DOHH2 (cell line): ENCODE data around the gene HOGA1.

Experiments
- H3F3A ChIP-seq: fragments of 200-600 bp; sonication (generic), shearing (Covaris generic); 2 replicates; pipeline ENCODE4 v1.6.0; 2016; ENCODE audit warnings: antibody characterized with exemption, mild to moderate bottlenecking; ENCODE audit not compliant: control insufficient read depth, insufficient read depth
- H3K27ac ChIP-seq: fragments of 200-600 bp; sonication (generic); 2 replicates; pipeline ENCODE4 v1.5.1; 2014; ENCODE audit warnings: low read depth, mild to moderate bottlenecking, low read length, moderate library complexity
- H3K27me3 ChIP-seq: fragments of 200-600 bp; sonication (generic); 2 replicates; pipeline ENCODE4 v1.6.1; 2014; ENCODE audit warnings: mild to moderate bottlenecking, low read length, mixed read lengths; ENCODE audit not compliant: control insufficient read depth
- H3K36me3 ChIP-seq: fragments of 200-600 bp; sonication (generic); 2 replicates; pipeline ENCODE4 v1.6.1; 2014; ENCODE audit warnings: mild to moderate bottlenecking, low read length, moderate library complexity, mixed read lengths; ENCODE audit not compliant: control insufficient read depth
- H3K4me1 ChIP-seq: fragments of 200-600 bp; sonication (generic); 2 replicates; pipeline ENCODE4 v1.6.1; 2014; ENCODE audit warnings: mild to moderate bottlenecking, low read length, mixed read lengths; ENCODE audit not compliant: control insufficient read depth
- H3K4me2 ChIP-seq: fragments of 200-600 bp; sonication (generic); 2 replicates; pipeline ENCODE4 v1.6.0; 2014; ENCODE audit warnings: mild to moderate bottlenecking, low read length, moderate library complexity
- H3K4me3 ChIP-seq: fragments of 200-600 bp; sonication (generic); 2 replicates; pipeline ENCODE4 v1.5.1; 2014; ENCODE audit warnings: mild to moderate bottlenecking, low read length, mixed read lengths
- H3K79me2 ChIP-seq: fragments of 200-600 bp; sonication (generic); 2 replicates; pipeline ENCODE4 v1.6.1; 2014; ENCODE audit warnings: mild to moderate bottlenecking, low read length, mixed read lengths; ENCODE audit not compliant: control insufficient read depth
- H3K9me2 ChIP-seq: fragments of 200-600 bp; sonication (generic); replicated peaks from 2 replicates; pipeline ENCODE4 v1.6.1; 2014; ENCODE audit warnings: mild to moderate bottlenecking, low read length, mixed read lengths; ENCODE audit not compliant: control insufficient read depth
- H3K9me3 ChIP-seq: fragments of 200-600 bp; sonication (generic); 2 replicates; pipeline ENCODE4 v1.6.1; 2014; ENCODE audit warnings: antibody characterized with exemption, low read length, mixed read lengths; ENCODE audit not compliant: control insufficient read depth, insufficient read depth
- H4K20me1 ChIP-seq: fragments of 200-600 bp; sonication (generic); 2 replicates; pipeline ENCODE4 v1.6.0; 2014; ENCODE audit warnings: low read depth, mild to moderate bottlenecking, antibody characterized with exemption, low read length, moderate library complexity; ENCODE audit not compliant: control insufficient read depth, insufficient read depth
- CTCF ChIP-seq: fragments of 200-600 bp; sonication (generic); IDR thresholded peaks from one replicate; pipeline ENCODE4 v1.5.1; 2014; ENCODE audit warnings: antibody characterized with exemption, mild to moderate bottlenecking, low read depth, low read length; ENCODE audit not compliant: poor library complexity, severe bottlenecking
- EZH2phosphoT487 ChIP-seq: fragments of 200-600 bp; sonication (generic); IDR thresholded peaks from 2 replicates; pipeline ENCODE4 v1.6.1; 2017; ENCODE audit warnings: borderline replicate concordance, mild to moderate bottlenecking, antibody characterized with exemption, low read length, moderate library complexity, mixed read lengths

The HOGA1 gene

GRCh38 chr10:97596101-97597082 lies 12.2 kb downstream of the HOGA1 start:
- no peak overlapping the region for H3K4me3 ChIP-seq
- H4K20me1 ChIP-seq, result no peaks in the 10 kb centered on the region
- no peaks in the 10 kb centered on the region for H3K27me3 ChIP-seq
- H3K9me3 ChIP-seq, result no peaks in the 10 kb centered on the region
- no peaks in the 10 kb centered on the region for H3K79me2 ChIP-seq
- H3K4me1 ChIP-seq, result 0 out of 2 replicates have a peak, but pooled peaks cover 6% of the 10 kb centered on the region
- H3K27ac ChIP-seq, result no peak overlapping the region
- TF ChIP-seq EZH2phosphoT487 (no peak), CTCF (no peak)
- no peaks in the 10 kb centered on the region for H3K9me2 ChIP-seq
- H3K4me2 ChIP-seq, result no peak overlapping the region
- no peaks in the 10 kb centered on the region for H3K36me3 ChIP-seq
- H3F3A ChIP-seq, result no peaks in the 10 kb centered on the region

DNA sequence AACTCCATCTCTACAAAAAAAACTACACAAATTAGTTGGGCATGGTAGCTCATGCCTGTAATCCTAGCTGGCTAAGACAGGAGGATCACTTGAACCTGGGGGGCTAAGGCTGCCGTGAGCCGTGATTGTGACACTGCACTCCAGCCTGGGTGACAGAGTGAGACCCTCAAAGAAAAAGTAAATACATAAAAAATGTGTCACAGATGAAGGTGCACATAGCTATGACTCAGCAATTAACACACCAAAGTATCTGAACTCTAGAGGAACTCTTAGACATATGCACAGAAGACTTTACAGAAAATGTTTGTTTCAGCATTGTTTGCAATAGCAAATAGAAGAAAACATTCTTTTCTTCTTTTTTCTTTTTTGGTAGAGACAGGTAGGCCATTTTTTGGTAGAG lies 13.6 kb downstream of the HOGA1 start:
- H3K27me3 ChIP-seq, result no peaks in the 10 kb centered on the region

DNA sequence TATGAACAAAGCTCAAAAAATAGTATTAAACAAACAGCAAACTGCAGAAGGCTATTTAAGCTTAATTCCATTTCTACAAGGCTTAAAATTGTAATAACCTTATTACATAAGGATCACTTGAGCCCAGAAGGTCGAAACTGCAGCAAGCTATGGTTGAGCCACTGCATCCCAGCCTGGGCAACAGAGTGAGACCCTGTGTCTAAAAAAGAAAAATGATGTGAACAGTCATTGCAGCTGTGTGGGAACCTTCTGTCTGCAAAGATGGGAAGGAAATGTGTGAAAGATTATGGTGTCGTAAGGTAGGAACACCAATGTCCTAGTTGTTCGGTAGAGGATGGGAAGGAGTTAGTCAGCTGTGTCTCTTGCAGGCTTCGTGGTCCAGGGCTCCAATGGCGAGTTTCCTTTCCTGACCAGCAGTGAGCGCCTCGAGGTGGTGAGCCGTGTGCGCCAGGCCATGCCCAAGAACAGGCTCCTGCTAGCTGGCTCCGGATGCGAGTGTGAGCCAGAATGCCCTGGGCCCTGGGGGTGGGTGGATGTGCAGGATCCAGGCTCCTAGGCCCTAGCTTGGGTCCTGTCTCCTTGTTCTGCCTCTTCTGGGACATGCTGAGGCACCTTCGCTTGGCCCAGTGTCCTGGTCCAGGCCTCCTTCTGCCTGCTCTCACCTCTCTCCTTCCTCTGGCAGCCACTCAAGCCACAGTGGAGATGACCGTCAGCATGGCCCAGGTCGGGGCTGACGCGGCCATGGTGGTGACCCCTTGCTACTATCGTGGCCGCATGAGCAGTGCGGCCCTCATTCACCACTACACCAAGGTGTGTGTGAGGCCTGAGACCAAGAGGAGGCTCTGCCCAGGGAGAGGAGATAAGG lies 14.4 kb downstream of the HOGA1 start:
- Histone ChIP-seq H3K27me3 (no peaks in the 10 kb centered on the region), H3K4me3 (no peak overlapping the region)

More for the DNA sequence above, 13.6 kb downstream of the HOGA1 start:
- Histone ChIP-seq H3K27ac (no peak overlapping the region), H3K4me1 (no peaks in the 10 kb centered on the region), H3K9me3 (no peaks in the 10 kb centered on the region), H3K9me2 (no peaks in the 10 kb centered on the region), H3K36me3 (no peaks in the 10 kb centered on the region), H3F3A (no peaks in the 10 kb centered on the region), H4K20me1 (no peaks in the 10 kb centered on the region), H3K4me2 (no peak overlapping the region), H3K4me3 (no peak overlapping the region), H3K79me2 (no peaks in the 10 kb centered on the region)
- no peak for TF ChIP-seq EZH2phosphoT487
- TF ChIP-seq CTCF, result no peak

More for the DNA sequence above, 14.4 kb downstream of the HOGA1 start:
- Histone ChIP-seq H4K20me1 (no peaks in the 10 kb centered on the region), H3K27ac (no peak overlapping the region), H3K4me2 (no peak overlapping the region), H3K9me2 (no peaks in the 10 kb centered on the region), H3K9me3 (no peaks in the 10 kb centered on the region), H3F3A (no peaks in the 10 kb centered on the region), H3K4me1 (no peaks in the 10 kb centered on the region), H3K79me2 (no peaks in the 10 kb centered on the region), H3K36me3 (no peaks in the 10 kb centered on the region)
- TF ChIP-seq EZH2phosphoT487, result no peak
